HCT116 (cell line): ENCODE data around the gene ZNF473. TPM values are rescaled to one million over a fixed set of nuclear protein-coding genes. Genes with fewer than 3 reads are reported as not detected.

Experiments used
- ATAC-seq: fragments of 200-7000 bp; cut with Tn5 transposase; 2 replicates; pipeline ENCODE4 v1.9.1; 2020; ENCODE audit warnings: mild to moderate bottlenecking, moderate library complexity
- BruUV-seq: library from RNA; stranded (reverse); fragments of 400-500 nt; replicated peaks from 2 replicates; lab custom pipeline; 2021; lab: Mats Ljungman, UMichigan
- CTCF ChIA-PET: fragments of 300-600 bp; sonication (Branson Sonifier 250); formaldehyde crosslinking; loops from one replicate; lab custom pipeline; 2021; ENCODE audit warnings: antibody characterized with exemption; lab: Charles Lee
- POLR2A ChIA-PET: fragments of 300-600, 350-600 bp; sonication (Branson Sonifier 250); formaldehyde crosslinking; loops from one replicate; lab custom pipeline; 2021; ENCODE audit warnings: antibody characterized with exemption; lab: Charles Lee
- RAD21 ChIA-PET, 2 experiments: fragments of 300-600 bp; sonication (Branson Sonifier 250); formaldehyde crosslinking; loops; one replicate each; lab custom pipeline; 2023; ENCODE audit warnings: low total read pairs in 2 of 2; ENCODE audit not compliant: uncharacterized antibody in 2 of 2, unreplicated experiment in 2 of 2, low non-redundant PET in 1 of 2; lab: Charles Lee
- DNase-seq: peaks from one replicate; pipeline ENCODE4 v3.0.0-alpha.2; 2010; ENCODE audit warnings: low read depth, low spot score
- H2AFZ ChIP-seq: fragments of 200-600 bp; shearing (Covaris generic), sonication (generic); 2 replicates; pipeline ENCODE4 v1.6.1; 2017; ENCODE audit warnings: low read depth, mixed run types, mixed read lengths, antibody characterized with exemption, low read length; ENCODE audit not compliant: poor library complexity, severe bottlenecking
- H3K27ac ChIP-seq: 2 replicates; pipeline ENCODE4 v1.5.1; 2012; ENCODE audit warnings: low read depth, low read length
- H3K27me3 ChIP-seq: fragments of 200-600 bp; sonication (generic); 2 replicates; pipeline ENCODE4 v1.6.1; 2016; ENCODE audit warnings: mixed run types, low read length, mixed read lengths; ENCODE audit not compliant: insufficient read depth
- H3K36me3 ChIP-seq, 2 experiments: fragments of 200-500 bp in 1 of 2; fragments of 200-600 bp in 1 of 2; sonication (Bioruptor generic) in 1 of 2; sonication (generic) in 1 of 2; 2 replicates each; pipeline versions ENCODE4 v1.5.1 to v1.6.1; 2014 to 2016; ENCODE audit warnings: low read length in 2 of 2, inconsistent platforms in 1 of 2, mixed read lengths in 1 of 2, mixed run types in 1 of 2; ENCODE audit not compliant: insufficient read depth in 2 of 2, control insufficient read depth in 1 of 2
- H3K4me1 ChIP-seq, 2 experiments: fragments of 200-600 bp in 1 of 2; sonication (generic) in 1 of 2; 2 replicates each; pipeline versions ENCODE4 v1.5.1 to v1.6.1; 2012 to 2017; ENCODE audit warnings: low read length in 2 of 2, inconsistent platforms in 1 of 2, mild to moderate bottlenecking in 1 of 2, mixed read lengths in 1 of 2, mixed run types in 1 of 2, moderate library complexity in 1 of 2; ENCODE audit not compliant: insufficient read depth in 2 of 2, control insufficient read depth in 1 of 2
- H3K4me2 ChIP-seq: fragments of 200-600 bp; sonication (generic); 2 replicates; pipeline ENCODE4 v1.6.1; 2017; ENCODE audit warnings: mixed run types, low read length, mixed read lengths
- H3K4me3 ChIP-seq, 2 experiments: fragments of 200-600 bp in 1 of 2; sonication (generic) in 1 of 2; replicated peaks in 1 of 2; 2 replicates each; pipeline ENCODE4 v1.5.1; 2011 to 2016; ENCODE audit warnings: low read length in 2 of 2, control low read depth in 1 of 2, low read depth in 1 of 2, mild to moderate bottlenecking in 1 of 2, mixed read lengths in 1 of 2, mixed run types in 1 of 2
- H3K79me2 ChIP-seq: fragments of 200-600 bp; sonication (generic); 2 replicates; pipeline ENCODE4 v1.6.1; 2017; ENCODE audit warnings: mild to moderate bottlenecking, mixed run types, low read length, moderate library complexity, mixed read lengths; ENCODE audit not compliant: insufficient read depth
- H3K9ac ChIP-seq: fragments of 200-600 bp; sonication (generic); 2 replicates; pipeline ENCODE4 v1.6.1; 2016; ENCODE audit warnings: low read length, mixed read lengths
- H3K9me2 ChIP-seq: fragments of 200-600 bp; sonication (generic), shearing (Covaris generic); 2 replicates; pipeline ENCODE4 v1.6.1; 2017; ENCODE audit warnings: mixed run types, mild to moderate bottlenecking, moderate library complexity; ENCODE audit not compliant: insufficient read depth
- H3K9me3 ChIP-seq, 2 experiments: fragments of 200-500 bp in 1 of 2; fragments of 200-600 bp in 1 of 2; sonication (Bioruptor generic) in 1 of 2; sonication (generic) in 1 of 2; 2 replicates each; pipeline ENCODE4 v1.6.1; 2014 to 2017; ENCODE audit warnings: low read length in 2 of 2, mixed read lengths in 2 of 2, inconsistent platforms in 1 of 2, low read depth in 1 of 2, mild to moderate bottlenecking in 1 of 2, mixed run types in 1 of 2, moderate library complexity in 1 of 2; ENCODE audit not compliant: control insufficient read depth in 1 of 2, insufficient read depth in 1 of 2
- H4K20me1 ChIP-seq: fragments of 200-600 bp; sonication (generic), shearing (Covaris generic); 2 replicates; pipeline ENCODE4 v1.6.1; 2017; ENCODE audit warnings: mixed run types, mild to moderate bottlenecking, moderate library complexity; ENCODE audit not compliant: insufficient read depth
- CBX3 ChIP-seq: IDR thresholded peaks from 2 replicates; pipeline ENCODE4 v1.6.1; 2012; ENCODE audit warnings: low read depth
- CEBPB ChIP-seq: IDR thresholded peaks from 2 replicates; pipeline ENCODE4 v1.6.1; 2012; ENCODE audit warnings: low read depth
- ELF1 ChIP-seq: IDR thresholded peaks from 2 replicates; pipeline ENCODE4 v1.6.1; 2012; ENCODE audit warnings: low read depth, borderline replicate concordance
- EZH2 ChIP-seq: fragments of 200-600 bp; sonication (generic); IDR thresholded peaks from 2 replicates; pipeline ENCODE4 v1.6.1; 2017; ENCODE audit warnings: antibody characterized with exemption, mixed run types
- EZH2phosphoT487 ChIP-seq: fragments of 200-600 bp; IDR thresholded peaks from 2 replicates; pipeline ENCODE4 v1.6.1; 2018; ENCODE audit warnings: antibody characterized with exemption, borderline replicate concordance
- JUND ChIP-seq: IDR thresholded peaks from 2 replicates; pipeline ENCODE4 v1.6.1; 2012
- RAD21 ChIP-seq: IDR thresholded peaks from 2 replicates; pipeline ENCODE4 v1.6.1; 2012; ENCODE audit warnings: low read depth, mild to moderate bottlenecking
- SRF ChIP-seq: IDR thresholded peaks from 2 replicates; pipeline ENCODE4 v1.6.1; 2012; ENCODE audit warnings: low read depth
- intact Hi-C: fragments of 100-400 bp; cut with micrococcal nuclease; formaldehyde crosslinking; loops from 2 replicates; pipeline ENCODE4 v1.10.0; 2022
- total RNA-seq: library from RNA; stranded (reverse); gene quantifications from one replicate; pipeline ENCODE4 v1.2.1, GENCODE V29; 2021; ENCODE audit not compliant: unreplicated experiment
- TF ChIP-seq, protein P1 (sequence below), 3 experiments: fragments of 200-600 bp in 1 of 3; sonication (generic) in 1 of 3; IDR thresholded peaks in 2 of 3; conservative IDR thresholded peaks in 1 of 3; 2 replicates each; pipeline ENCODE4 v1.5.1; 2012 to 2017; ENCODE audit warnings: low read depth in 2 of 3, low read length in 2 of 3, antibody characterized with exemption in 1 of 3, borderline replicate concordance in 1 of 3, control low read depth in 1 of 3, mild to moderate bottlenecking in 1 of 3, mixed read lengths in 1 of 3, mixed run types in 1 of 3, moderate library complexity in 1 of 3; ENCODE audit not compliant: insufficient read depth in 1 of 3

Gene ZNF473
- total RNA-seq, 1 experiment from 2014 or later: 19.8 TPM

DNA sequence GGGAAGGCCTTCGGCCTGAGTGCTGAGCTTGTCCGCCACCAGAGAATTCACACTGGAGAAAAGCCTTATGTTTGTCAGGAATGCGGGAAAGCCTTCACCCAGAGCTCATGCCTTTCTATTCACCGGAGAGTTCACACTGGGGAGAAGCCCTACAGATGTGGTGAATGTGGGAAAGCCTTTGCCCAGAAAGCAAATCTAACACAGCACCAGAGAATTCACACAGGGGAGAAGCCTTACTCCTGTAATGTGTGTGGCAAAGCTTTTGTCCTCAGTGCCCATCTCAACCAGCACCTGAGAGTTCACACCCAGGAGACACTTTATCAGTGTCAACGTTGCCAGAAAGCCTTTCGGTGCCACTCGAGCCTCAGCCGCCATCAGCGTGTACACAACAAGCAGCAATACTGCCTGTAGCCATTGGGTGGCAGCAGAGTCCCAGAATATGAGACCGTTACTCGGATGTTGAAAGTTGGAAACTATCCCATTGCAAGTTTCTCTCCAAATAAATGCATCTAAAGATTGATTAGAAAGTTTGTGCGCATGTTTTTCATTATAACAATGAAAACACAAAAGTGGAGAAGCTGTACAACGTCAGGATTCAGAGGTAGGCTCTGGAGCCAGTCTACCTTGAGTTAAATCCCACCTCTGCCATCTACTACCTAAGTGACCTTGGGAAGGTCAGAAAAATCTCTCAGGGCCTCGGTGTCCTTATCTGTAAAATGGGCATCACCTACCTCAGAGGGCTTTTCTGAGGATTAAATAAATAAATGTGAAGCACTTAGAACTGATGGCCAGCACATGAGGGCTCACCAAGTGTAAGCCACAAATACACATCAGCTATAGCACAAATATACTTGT lies 21.1 kb downstream of the ZNF473 start:
- ChIA-PET RAD21 (no interaction called here), POLR2A (no interaction called here), CTCF (no interaction called here)
- no peak overlapping the region for H2AFZ ChIP-seq
- BruUV-seq: no TSS peak
- no peak overlapping the region for H3K9ac ChIP-seq
- no peak for TF ChIP-seq CBX3
- no peak for TF ChIP-seq JUND
- TF ChIP-seq SRF: no peak
- TF ChIP-seq EZH2phosphoT487: no peak
- no peak for TF ChIP-seq CEBPB
- TF ChIP-seq RAD21: peak; percentile 59
- TF ChIP-seq, protein P1, sequence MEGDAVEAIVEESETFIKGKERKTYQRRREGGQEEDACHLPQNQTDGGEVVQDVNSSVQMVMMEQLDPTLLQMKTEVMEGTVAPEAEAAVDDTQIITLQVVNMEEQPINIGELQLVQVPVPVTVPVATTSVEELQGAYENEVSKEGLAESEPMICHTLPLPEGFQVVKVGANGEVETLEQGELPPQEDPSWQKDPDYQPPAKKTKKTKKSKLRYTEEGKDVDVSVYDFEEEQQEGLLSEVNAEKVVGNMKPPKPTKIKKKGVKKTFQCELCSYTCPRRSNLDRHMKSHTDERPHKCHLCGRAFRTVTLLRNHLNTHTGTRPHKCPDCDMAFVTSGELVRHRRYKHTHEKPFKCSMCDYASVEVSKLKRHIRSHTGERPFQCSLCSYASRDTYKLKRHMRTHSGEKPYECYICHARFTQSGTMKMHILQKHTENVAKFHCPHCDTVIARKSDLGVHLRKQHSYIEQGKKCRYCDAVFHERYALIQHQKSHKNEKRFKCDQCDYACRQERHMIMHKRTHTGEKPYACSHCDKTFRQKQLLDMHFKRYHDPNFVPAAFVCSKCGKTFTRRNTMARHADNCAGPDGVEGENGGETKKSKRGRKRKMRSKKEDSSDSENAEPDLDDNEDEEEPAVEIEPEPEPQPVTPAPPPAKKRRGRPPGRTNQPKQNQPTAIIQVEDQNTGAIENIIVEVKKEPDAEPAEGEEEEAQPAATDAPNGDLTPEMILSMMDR (IDR thresholded peaks at IDR 0.05 in 2 of 3, conservative IDR thresholded peaks at IDR 0.05 in 1 of 3; ENCODE audit: borderline replicate concordance in 1 of 3, insufficient read depth in 1 of 3, low read depth in 2 of 3, low read length in 2 of 3): peak; percentile 34 to 85 (median 73); a peak in 5 of 6 replicates
- no peak for TF ChIP-seq ELF1
- no peak for TF ChIP-seq EZH2
- intact Hi-C loops: no loop called here
- H3K36me3 ChIP-seq: peaks cover 37 to 63% of the 10 kb centered on the region in 2 experiments
- H3K79me2 ChIP-seq: no peaks in the 10 kb centered on the region
- H3K27ac ChIP-seq: no peak overlapping the region
- H3K9me3 ChIP-seq: peaks cover 40 to 50% of the 10 kb centered on the region in 2 experiments; a peak in 3 of 4 replicates
- H3K9me2 ChIP-seq: no peaks in the 10 kb centered on the region
- no peaks in the 10 kb centered on the region for H3K4me1 ChIP-seq
- DNase-seq (peak; percentile 27), ATAC-seq (peak; percentile 72)
- H3K27me3 ChIP-seq: no peaks in the 10 kb centered on the region
- no peak overlapping the region for H3K4me2 ChIP-seq
- H4K20me1 ChIP-seq: no peaks in the 10 kb centered on the region
- H3K4me3 ChIP-seq: no peak overlapping the region
